HG03439 (cell line): ENCODE results near the gene PHLDB3.

Source experiments
- ATAC-seq: cut with Tn5 transposase; IDR thresholded peaks from one replicate; pipeline ENCODE4 v1.9.1; 2021; ENCODE audit warnings: mild to moderate bottlenecking, moderate library complexity; ENCODE audit not compliant: unreplicated experiment

Gene PHLDB3

DNA sequence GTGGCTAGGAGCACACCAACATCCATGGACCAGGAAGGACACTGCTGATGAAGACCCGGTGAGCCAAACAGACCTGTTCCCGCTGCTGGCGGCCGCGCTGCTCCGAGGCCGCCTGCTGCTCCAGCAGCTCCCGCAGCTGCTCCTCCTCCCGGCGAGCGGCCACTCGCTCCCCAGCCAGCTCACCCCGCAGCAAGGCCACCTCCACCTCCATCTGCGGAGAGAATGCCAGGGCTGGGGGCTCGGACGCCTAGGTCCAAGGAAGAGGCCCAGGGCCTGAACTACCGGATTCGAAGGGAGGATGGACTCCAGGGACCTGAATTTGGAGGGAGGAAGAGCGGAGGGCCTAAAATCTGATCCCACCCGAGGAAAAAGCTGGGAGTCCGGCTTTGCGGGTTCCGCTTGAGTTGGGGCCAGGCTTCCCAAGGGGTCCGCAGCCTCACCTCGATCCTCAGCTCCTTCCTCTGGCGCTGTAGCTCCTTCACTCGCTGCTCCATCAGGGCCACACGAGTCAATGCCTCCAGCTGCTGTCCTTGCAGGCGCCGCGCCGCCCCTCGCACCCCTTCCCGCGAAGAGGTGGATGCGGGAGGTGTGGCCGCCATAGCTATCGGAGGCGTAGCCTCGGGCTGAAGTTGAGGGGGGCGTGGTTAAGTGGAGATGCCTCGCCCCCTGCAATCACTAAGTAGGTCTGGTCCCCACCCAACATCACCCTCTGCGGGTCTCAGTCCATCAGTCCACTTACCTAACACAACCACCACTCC, 2.7 kb downstream of the PHLDB3 start:
- ATAC-seq = no peak

DNA sequence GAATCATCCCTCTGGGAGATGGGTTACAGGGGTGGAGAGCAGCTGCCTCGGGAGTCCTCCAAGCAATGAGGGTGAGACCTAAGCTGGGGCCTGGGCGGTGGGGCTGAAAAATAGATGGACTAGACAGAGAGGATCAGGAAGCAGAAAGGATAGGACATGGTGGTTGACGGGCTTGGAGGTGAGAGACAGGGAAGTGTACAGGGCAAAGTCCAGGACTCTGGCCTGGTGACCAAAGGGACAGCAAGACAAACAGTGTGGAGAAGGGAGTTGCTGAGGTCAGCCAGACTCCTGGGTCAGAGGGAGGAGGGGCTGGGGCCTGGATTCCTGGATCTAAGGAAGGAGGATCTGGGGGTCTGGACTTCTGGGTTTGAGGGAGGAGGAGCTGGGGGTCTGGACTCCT, 5.5 kb downstream of the PHLDB3 start:
- no peak for ATAC-seq

DNA sequence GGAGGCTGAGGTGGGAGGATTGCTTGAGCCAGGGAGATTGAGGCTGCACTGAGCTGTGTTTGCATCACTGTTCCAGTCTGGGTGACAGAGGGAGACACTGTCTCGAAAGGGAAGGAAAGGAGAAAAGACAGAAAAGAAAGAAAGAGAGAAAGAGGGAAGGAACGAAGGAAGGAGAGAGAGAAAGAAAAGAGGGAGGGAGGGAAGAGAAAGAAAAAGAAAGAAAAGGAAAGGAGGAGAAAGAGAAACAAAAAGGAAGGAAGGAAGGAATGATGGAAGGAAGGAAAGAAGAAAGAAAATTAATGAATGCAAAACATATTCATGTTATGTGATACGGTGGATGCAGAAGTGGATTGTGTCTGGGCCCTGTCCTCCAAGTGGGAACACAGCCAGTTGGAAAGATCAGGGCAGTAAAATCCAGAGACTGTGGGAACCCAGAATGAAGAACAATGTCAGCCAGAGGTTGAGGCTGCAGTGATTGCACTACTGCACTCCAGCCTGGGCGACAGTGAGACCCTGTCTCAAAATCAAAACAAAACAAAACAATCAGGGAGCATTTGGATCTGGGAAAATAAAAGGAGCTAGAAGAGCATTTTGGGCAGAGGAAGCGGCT, 6.2 kb downstream of the PHLDB3 start:
- no peak for ATAC-seq

DNA sequence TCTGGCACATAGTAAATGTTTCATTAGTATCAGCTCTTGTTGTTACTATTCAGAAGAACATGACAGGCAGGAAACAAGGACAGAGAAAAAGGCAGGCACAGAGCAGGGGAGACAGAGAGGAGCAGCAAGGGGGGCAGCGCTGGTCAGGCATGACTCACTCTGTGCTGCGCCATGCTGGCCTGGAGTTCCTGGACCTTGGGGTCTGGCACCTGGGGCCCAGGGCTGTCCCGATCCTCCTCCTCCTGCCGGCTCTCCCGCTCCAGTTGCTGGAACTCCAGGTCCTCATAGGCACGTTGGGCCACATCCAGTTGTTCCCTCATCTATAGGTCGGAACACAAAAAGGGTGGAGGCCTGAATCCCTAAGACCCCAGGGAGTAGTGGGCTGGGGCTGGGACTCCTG, 7.6 kb downstream of the PHLDB3 start:
- ATAC-seq = no peak

DNA sequence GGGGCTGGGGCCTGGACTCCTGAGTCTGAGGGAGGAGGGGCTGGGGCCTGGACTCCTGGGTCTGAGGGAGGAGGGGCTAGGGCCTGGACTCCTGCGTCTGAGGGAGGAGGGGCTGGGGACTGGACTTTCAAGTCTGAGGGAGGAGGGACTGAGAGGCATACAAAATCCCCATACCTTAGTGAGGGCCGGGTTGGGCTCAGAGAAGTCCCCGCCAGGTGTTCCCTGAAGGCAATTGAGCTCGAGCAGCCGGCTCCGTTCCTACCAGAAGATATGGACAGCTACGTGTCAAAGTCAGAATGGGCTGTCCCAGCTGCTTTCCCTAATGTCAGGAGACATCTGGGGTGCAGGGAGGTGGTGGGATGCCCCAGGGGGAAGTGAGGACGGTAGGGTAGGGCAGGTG, 9.5 kb downstream of the PHLDB3 start:
- ATAC-seq = no peak

DNA sequence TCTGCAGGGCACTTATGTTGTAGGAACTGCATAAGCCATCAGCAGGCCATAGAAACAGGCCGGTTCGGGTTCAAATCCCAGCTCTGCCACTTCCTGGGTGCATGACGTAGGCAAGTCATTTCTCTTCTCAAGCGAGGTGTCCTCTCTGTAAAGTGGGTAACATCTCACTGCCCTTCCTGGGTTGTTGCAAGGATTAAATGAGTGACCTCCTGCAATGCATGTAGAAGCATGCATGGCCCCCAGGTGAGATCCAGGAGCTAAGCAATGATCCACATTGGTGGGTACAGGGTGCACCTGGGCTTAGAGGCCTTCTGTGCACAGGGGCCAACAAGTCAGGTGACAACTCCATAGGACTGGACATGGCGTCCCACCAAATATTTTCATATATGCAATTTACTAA, 13.8 kb downstream of the PHLDB3 start:
- ATAC-seq = no peak

DNA sequence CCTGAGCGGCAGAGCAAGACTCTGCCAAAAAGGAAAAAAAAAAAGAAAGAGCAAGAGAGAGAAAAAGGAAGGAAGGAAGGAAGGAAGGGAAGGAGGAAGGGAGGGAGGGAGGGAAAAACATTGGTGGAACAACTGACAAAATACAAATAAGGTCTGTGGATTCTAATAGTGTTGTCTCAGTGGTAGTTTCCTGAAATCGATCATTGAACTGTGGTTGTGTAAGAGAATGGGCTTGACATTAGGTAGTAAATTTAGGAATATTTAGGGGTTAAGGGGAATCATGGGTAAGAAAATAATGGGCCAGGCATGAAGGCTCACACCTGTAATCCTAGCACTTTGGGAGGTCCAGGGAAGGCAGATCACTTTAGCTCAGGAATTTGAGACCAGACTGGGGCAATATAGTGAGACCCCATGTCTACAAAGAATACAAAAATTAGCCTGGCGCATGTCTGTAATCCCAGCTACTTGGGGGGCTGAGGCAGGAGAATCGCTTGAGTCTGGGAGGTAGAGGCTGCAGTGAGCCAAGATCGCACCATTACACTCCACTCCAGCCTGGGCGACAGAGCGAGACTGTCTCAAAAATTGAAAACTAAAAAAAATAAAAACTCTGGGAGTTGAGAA, 14.5 kb downstream of the PHLDB3 start:
- ATAC-seq = no peak

DNA sequence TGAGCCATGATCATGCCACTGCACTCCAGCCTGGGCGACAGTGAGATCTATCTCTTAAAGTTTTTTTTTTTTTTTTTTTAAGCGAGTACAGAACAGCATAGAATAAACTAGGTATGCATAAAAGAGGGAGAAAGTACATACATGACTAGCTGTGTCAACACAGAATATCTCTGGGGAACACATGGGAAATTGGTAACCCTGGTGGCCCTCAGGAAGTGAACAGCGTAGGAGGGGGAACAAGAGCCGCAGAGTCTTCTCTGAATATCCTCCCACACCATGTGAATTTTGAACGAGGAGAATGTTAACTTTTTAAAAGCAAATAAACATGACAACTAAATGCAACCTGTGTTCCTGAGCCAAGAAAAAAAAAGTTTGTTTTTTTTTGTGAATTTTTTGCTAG, 15.2 kb downstream of the PHLDB3 start:
- ATAC-seq = no peak

DNA sequence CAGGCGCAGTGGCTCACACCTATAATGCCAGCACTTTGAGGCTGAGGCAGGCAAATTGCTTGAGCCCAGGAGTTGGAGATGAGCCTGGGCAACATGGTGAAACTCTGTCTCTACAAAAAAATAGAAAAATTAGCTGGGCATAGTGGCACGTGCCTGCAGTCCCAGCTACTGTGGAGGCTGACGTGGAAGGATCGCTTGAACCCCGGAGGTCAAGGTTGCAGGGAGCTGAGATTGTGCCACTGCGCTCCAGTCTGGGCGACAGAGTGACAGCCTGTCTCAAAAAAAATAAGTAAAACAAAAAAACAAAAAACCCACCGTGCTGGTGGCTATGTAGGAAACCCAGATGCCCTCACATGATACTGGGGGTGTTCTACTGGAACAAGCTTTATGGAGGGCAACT, 16.4 kb downstream of the PHLDB3 start:
- ATAC-seq = no peak

DNA sequence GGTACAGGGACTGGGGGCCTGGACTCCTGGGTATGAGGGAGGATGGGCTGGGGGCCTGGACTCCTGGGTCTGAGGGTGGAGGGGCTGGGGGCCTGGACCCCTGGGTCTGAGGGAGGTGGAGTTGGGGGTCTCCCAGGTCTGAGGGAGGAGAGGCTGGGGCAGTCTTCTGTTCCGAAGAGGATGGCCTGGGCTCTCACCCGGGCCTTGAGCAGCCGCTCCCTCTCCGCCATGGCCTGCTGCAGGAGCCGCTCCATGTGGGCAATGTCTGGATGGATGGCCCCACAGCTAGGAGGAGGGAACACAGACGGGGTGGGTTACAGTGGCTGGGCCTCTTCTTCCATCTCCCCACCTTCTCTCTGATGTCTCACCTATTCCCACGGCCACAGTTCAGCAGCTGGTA, 18.1 kb downstream of the PHLDB3 start:
- no peak for ATAC-seq

DNA sequence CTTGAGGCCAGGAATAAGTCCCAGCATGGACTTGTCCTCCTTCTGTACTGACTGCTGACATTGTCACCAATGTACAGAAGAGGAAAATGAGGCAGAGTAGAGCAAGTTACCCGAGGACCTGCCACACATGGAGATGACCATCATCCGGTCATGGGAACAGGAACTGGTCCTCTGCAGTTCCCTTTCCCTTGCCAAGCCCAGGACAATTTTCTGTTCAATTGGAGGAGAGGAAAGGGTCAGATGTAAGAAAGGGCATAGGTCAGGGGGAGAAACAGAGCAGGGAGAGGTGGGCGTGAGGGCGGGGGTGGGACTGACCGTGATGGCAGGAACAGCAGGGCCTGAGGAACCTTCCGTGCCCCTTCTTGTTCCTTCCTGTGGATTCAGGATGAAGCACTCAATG, 18.6 kb downstream of the PHLDB3 start:
- no peak for ATAC-seq

DNA sequence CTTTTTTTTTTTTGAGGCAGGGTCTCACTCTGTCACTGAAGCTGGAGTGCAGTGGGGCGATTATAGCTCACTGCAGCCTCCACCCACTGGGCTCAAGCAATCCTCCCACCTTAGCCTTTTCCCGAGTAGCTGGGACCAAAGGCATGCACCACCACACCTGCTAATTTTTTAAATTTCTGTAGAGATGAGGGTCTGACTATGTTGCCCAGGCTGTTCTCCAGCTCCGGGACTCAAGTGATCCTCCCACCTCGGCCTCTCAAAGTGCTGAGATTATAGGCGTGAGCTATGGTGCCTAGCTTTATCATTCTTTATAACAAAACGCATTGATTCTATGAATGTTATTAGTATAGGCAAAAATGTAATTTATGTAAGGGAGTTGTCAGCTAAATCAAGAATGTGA, 21.3 kb downstream of the PHLDB3 start:
- no peak for ATAC-seq

DNA sequence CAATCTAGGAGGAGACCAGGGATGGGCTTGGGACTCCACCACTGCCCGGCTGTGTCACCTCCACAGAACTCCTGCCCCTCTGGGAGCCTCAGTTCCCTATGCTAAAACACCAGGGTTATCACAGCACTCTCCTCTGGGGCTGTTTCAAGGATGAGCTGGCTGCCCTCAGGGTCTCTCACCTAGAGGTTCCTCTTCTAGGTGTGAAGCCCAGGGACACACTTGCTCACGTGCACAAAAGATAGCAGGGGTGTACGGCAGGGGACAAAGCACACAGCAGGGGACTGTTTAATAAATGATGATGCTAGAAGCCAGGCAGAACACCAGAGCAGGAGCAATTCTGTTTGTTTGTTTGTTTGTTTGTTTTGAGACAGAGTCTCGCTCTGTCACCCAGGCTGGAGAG, 22.4 kb downstream of the PHLDB3 start:
- ATAC-seq = no peak

DNA sequence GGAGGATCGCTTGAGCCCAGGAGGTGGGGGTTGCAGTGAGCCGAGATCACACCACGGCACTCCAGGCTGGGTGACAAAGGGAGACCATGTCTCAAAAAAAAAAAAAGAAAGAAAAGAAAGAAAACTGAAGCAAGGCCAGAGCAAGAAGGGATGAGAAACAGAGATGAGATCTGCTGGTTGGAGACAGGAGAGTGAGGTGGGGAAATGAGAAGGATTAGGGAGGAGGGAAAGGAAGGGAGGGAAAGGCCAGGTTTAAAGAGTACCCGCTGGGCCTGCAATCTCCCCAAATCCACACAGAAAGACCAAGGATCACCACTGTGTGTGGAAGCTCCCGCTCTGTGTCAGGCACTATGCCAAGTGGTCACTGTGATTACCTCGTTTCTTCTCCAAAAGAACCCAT, 22.8 kb downstream of the PHLDB3 start:
- no peak for ATAC-seq

DNA sequence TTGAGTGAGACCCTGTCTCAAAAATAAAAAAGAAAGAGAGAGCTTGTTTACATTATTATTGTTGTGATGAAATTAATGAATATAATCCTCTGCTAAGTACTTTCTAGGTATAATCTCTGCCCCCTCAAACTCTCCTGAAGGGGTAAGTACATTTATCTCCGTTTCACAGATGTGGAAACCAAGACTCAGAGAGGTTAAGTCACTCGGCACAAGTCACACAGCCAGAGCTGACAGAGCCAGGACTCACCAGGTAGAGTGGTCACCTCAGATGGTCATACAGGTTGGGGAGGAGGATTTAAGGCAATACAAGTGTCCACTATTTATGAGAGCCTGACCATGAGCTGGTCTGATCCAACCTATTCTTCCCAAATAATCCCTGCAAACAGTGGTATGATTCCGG, 24.0 kb downstream of the PHLDB3 start:
- ATAC-seq = no peak

DNA sequence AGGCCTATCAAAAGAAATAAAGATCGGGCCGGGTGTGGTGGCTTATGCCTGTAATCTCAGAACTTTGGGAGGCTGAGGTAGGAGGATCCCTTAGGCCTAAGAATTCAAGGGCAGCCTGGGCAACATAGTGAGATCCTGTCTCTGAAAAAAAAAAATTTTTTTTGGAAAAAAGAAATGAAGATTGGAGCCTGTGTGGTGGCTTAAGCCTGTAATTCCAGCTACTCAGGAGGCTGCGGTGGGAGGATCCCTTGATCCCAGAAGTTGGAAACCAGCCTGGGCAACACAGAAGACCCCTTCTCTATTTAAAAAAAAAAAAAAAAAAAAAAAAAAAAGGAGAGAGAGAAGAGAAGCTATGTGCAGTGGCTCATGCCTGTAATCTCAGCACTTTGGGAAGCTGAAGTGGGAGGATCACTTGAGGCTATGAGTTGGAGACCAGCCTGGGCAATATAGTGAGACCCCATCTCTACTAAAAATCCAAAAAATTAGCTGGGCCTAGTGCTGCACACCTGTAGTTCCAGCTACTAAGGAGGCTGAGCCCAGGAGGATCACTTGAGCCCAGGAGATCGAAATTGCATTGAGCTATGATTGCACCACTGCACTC, 24.5 kb downstream of the PHLDB3 start:
- ATAC-seq = no peak

DNA sequence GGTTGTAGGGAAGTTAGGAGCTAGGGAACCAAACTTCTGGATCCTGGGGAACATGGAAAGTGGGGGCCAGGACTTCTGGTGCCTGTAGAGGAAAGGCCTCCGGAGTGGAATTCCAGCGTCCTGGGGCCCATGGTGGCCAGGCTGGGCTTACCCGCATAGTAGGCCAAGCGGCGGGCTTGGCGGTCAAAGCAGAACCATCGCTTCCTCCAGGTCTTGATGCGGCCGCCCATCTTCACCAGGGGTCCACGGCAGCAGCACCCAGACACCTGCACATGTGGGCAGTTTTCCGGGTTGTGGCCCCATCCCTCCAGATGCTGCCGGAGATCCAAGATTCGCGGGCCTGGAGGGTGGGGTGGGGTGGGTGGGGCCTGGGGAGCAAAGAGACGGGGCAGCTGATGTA, 25.3 kb downstream of the PHLDB3 start:
- no peak for ATAC-seq

DNA sequence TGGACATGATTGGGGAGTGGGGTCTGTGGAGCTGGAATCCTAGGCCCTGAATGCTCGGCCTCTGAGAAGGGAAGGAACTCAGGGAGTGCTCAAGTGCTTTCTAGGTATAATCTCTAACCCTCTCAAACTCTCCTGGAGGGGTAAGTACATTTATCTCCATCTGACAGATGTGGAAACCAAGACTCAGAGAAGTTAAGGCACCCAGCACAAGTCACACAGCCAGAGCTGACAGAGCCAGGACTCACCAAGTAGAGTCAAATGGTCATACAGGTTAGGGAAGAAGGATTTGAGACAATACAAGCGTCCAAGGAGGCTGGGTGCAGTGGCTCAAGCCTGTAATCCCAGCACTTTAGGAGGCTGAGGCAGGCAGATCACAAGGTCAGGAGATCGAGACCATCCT, 26.2 kb downstream of the PHLDB3 start:
- ATAC-seq = no peak

DNA sequence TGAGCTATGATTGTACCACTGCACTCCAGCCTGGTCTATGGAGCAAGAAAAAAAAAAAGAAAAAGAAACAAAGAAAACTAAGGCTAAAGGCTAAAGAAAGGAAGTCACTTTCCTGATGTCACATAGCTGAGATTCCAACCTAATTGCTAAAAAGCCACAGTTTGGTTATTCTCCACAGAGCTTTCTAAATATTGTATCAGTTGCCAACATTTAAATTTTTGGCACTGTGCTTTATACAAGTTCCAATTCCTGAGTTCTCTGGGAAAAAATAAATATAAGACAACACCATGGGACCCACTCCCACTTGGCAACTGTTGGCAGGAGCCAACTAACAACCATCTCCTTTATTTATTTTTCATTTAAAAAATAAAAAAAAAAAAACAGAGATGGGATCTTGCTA, 27.9 kb downstream of the PHLDB3 start:
- ATAC-seq = no peak

DNA sequence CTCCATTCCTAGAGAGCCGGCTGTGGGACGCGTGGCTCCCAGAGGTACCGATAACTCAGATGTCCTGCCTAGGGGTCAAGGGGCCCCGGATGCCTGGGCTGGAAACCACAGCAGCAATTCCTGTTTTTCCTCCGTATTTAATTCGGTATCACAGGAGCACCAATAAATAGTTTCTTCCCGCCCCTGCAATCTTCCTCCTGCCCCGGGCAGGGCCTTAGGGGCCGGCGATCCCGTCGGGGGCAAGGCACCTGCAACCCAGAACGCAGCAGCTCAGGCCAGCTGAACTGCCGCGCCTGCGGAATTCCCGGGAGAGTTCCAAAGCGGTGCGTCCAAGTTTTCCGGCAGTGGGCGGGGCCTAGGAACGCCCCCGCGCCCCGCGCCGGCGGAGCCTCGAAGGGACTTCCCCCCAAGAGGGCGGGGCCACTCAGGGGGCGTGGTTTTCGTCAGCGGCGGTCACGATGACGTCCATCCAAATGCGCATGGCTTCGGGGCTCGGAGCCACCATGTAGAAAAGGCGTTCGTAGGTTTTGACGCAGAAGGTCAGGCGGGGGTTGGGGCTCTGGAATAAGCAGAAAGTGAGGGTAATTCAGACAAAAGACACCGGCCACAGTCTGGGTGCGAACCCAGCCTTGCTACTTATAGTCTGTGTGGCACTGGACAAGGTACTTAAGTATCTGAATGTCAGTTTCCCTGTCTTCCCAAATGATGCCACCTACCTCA, 29.4 kb downstream of the PHLDB3 start:
- ATAC-seq = peak; percentile 77

DNA sequence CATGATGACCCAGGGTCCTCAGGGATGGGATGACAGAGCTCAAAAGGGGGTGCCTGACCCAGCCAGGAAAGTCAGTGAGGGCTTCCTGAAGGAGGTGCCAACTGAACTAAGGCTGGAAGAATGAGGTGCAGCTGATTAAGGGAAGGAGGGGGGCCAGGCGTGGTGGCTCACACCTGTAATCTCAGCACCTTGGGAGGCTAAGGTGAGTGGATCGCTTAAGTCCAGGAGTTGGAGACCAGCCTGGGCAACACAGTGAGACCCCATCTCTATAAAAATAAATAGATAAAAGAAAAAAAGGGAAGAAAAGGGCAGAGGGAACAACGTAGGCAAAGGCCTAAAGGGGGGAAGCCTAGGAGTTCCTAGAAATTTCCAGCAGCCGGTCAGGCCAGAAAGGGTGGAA, 30.1 kb downstream of the PHLDB3 start:
- no peak for ATAC-seq
